Measurements from ENCODE around the gene STRA8.

STRA8 gene

DNA sequence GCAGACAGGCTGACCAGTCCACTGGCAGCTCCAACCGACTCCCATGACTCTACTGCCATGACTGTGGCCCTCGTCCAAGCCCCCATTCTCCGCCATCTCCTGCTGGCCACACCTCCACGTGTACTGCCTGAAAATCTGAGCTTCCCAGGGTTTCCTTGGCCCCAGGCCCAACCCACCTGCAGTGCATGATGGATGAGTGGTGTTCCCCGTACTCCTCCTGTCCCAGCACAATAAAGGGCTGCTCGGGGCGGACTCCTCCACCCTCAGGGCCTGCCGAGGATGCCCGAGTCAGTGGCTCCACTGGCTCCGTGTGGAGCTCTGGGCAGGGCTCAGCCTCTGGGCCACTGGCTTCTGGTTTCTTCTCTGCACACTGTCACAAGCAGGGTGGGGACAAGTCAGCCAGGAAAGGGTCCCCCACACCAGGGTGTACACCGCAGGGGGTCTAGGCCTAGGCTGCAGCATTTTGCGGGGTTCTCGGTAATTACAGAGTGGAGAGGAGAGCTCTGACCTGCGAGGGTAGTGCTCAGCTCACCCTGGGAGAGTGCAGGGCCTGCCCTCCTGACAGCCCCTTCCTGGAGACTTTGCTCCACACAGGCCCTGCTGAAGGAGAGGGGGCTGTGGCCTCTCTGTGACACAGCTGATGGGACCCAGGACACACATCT lies 37.5 kb upstream of the STRA8 start:
- H3K4me1 Mint-ChIP-seq, result peaks cover 49 to 73% of the 10 kb centered on the region in 2 donors
- ATAC-seq (replicated peaks) (no peak), DNase-seq (no peak)
- peaks cover 86 to 94% of the 10 kb centered on the region in 2 donors for H3K36me3 Mint-ChIP-seq
- H3K4me3 Mint-ChIP-seq, result no peak overlapping the region
- H3K27ac Mint-ChIP-seq, result peak overlapping the region; percentile 85
- H3K27me3 Mint-ChIP-seq, result no peaks in the 10 kb centered on the region
- H3K9me3 Mint-ChIP-seq, result no peaks in the 10 kb centered on the region

DNA sequence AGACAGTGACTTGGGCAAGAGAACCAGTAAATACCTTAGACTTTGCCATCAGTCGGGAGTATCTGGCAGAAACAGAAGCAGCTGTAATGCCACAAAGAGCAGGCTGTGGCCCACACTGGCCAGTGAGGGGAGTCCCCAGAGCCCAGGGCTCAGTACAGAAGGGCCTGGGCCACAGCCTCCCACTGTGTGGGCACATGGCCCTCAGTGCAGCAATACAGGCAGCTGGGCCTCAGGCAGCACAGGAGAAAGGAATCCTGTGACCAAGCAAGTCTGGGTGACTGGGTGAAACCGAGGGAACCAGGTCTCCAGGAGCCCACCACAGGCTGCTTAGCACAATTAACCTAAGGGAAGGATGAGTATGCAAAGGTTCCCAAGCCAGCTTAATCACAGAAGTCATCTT lies 36.3 kb upstream of the STRA8 start:
- H3K9me3 Mint-ChIP-seq, result no peaks in the 10 kb centered on the region
- no peak for DNase-seq
- H3K27ac Mint-ChIP-seq, result no peak overlapping the region
- ATAC-seq (replicated peaks), result peak in 1 of 2 donors; percentile 45
- no peak overlapping the region for H3K4me3 Mint-ChIP-seq
- H3K36me3 Mint-ChIP-seq, result peaks cover 84 to 93% of the 10 kb centered on the region in 2 donors
- peaks cover 54 to 69% of the 10 kb centered on the region in 2 donors for H3K4me1 Mint-ChIP-seq
- H3K27me3 Mint-ChIP-seq, result no peaks in the 10 kb centered on the region

DNA sequence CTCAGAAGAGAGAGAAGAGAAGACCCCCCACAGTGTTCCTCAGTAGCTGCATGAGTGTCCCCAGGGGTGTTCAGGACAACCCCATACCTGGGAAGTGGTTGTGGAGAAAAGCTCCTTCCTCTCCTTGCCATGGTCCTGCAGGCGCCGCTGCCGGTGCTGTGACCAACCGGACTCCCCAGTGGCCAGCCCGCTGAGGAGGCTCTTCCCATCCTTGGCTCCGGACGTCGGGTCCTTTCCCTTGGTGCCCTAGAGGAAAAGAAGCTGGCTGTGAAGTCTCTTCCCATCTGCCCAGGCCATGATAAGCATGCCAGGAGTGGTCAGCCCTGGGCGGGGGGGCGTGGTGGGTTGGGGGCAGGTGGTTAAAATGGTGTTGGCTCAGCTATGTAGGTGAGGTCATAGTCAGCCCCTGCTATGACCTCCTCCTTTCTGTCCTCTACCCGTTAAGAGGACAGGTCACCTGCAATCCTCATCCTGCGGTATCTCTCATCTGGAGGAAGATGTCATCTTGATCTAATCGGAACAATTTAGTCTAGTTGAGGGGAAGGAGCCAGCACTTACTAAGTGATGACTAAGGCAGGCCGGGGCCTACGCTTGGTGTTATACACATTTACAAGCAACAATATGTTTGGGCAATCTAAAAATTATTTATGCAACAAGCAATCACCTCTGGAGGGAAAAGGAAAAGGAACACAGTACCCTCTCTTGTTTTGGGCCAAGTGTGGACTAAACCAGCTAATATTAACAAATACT lies 35.6 kb upstream of the STRA8 start:
- DNase-seq, result no peak
- H3K36me3 Mint-ChIP-seq, result peaks cover 84 to 93% of the 10 kb centered on the region in 2 donors
- ATAC-seq (replicated peaks), result no peak
- H3K4me3 Mint-ChIP-seq, result no peak overlapping the region
- H3K27me3 Mint-ChIP-seq, result no peaks in the 10 kb centered on the region
- H3K9me3 Mint-ChIP-seq, result no peaks in the 10 kb centered on the region
- H3K27ac Mint-ChIP-seq, result no peak overlapping the region
- peaks cover 54 to 69% of the 10 kb centered on the region in 2 donors for H3K4me1 Mint-ChIP-seq

DNA sequence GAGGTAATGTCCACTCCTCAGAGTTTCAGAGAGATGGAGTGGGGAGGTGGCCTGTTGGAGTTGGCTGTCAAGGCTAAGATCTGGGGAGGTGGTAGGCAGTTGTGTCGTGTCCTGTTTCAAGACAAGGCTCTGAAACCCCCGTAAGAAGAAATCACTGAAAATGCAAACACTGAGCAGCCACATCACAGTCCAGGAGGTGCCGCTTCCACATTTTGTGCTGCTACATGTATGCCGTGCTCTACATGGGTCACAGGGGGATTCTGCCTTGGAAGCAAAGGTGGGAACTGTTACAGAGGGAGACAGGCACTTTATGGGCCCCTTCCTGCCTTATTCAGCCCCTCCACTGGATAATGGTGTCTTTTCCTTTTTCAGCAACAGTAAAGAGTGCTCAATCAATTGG lies 34.2 kb upstream of the STRA8 start:
- Mint-ChIP-seq H3K4me1 (peaks cover 50 to 68% of the 10 kb centered on the region in 2 donors), H3K4me3 (no peak overlapping the region), H3K27ac (peak overlapping the region; percentile 20), H3K9me3 (no peaks in the 10 kb centered on the region), H3K27me3 (no peaks in the 10 kb centered on the region), H3K36me3 (peaks cover 83 to 93% of the 10 kb centered on the region in 2 donors)
- no peak for ATAC-seq (replicated peaks)
- DNase-seq, result no peak

DNA sequence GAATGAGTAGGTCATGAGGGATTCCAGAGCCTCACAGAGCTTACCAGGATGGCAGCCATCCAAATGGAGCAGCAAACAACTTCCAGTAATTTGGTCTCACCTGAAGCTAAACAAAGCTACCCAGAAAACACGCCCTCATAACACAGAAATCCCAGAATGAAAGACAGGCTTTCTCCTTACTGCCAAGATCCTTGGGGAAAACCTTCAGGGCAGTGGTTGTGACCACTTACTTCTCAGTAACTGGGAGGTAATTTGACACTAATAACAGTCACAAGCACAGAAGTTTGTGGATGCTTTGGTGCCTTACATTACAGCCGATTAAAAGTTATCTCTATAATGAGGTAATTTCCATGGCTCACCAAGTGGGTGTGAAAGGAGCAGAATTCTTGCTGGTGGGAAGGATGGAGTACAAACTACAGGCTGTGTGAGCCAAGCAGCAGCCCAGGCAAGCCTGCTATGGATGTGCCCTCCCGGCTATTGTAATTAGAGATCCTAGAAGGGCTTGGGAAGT lies 32.8 kb upstream of the STRA8 start:
- Mint-ChIP-seq H3K4me1 (peaks cover 55 to 65% of the 10 kb centered on the region in 2 donors), H3K4me3 (no peak overlapping the region), H3K9me3 (no peaks in the 10 kb centered on the region), H3K27ac (no peak overlapping the region), H3K36me3 (peaks cover 82 to 91% of the 10 kb centered on the region in 2 donors), H3K27me3 (no peaks in the 10 kb centered on the region)
- DNase-seq, result no peak
- ATAC-seq (replicated peaks), result no peak

DNA sequence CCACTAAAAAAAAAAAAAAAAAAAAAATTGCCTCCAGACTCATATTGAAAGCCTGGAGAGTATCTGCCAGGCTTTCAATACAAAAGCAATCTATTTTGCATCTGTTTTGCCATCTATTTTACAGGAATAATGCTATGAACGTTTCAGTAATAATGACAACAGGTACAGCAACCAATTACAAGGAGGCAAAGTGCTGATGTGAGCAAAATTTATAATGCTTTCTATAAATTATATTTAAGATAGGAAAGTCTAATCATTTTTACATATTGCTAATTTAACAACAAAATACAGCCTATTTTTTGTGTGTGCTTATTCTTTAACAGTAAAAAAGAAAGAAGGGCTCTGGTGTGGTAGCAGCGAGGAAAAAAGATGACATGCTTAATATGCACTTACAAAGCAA lies 32.3 kb upstream of the STRA8 start:
- no peak overlapping the region for H3K4me3 Mint-ChIP-seq
- peaks cover 82 to 91% of the 10 kb centered on the region in 2 donors for H3K36me3 Mint-ChIP-seq
- peaks cover 56 to 67% of the 10 kb centered on the region in 2 donors for H3K4me1 Mint-ChIP-seq
- H3K27ac Mint-ChIP-seq, result no peak overlapping the region
- no peaks in the 10 kb centered on the region for H3K9me3 Mint-ChIP-seq
- H3K27me3 Mint-ChIP-seq, result no peaks in the 10 kb centered on the region
- ATAC-seq (replicated peaks), result no peak
- DNase-seq, result no peak

DNA sequence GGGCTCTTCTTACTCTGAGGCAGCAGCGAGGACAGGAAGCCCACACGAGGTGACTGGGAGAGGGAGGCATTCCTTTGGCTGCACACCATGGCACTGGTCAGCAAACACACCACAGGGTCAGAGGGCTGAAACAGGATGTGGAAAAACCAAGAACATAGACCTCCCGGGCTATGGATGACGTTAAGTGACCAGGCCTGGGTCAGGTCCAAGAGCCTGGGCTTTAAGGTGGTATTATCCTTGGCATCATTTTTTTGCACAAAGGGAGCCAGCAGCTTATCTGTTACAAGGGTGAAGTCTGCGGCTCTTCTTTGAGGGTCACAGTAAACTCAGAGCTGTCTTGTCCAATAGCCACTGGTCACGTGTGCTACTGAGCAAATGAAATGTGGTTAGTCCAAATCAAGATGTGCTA lies 29.3 kb upstream of the STRA8 start:
- peak overlapping the region; percentile 31 for H3K27ac Mint-ChIP-seq
- H3K27me3 Mint-ChIP-seq, result no peaks in the 10 kb centered on the region
- H3K4me3 Mint-ChIP-seq, result peak overlapping the region; percentile 46 to 73
- ATAC-seq (replicated peaks) (no peak), DNase-seq (no peak)
- H3K4me1 Mint-ChIP-seq, result peaks cover 60 to 73% of the 10 kb centered on the region in 2 donors
- H3K36me3 Mint-ChIP-seq, result peaks cover 83 to 90% of the 10 kb centered on the region in 2 donors
- no peaks in the 10 kb centered on the region for H3K9me3 Mint-ChIP-seq

DNA sequence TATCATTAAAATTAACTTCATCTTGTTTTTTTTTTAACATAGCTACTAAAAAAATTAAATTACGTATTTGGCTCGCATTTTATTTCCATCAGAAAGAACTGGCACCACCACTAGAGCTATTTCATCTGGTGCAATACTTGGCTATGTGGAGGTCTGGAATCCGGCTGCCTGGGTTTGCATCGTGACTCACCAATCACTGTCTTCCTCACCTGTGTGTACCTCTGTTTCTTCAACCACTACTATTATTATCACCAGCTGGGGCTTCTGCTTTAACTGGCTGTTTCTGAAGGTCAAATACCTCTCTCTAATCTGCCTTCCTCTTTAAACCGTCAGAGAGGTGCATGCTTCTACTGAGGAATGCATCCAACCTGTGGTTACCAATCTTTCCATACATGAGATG lies 28.8 kb upstream of the STRA8 start:
- DNase-seq (no peak), ATAC-seq (replicated peaks) (no peak)
- Mint-ChIP-seq H3K27ac (peak overlapping the region; percentile 53), H3K9me3 (no peaks in the 10 kb centered on the region), H3K27me3 (no peaks in the 10 kb centered on the region), H3K4me3 (peak overlapping the region; percentile 52 to 79), H3K36me3 (peaks cover 80 to 89% of the 10 kb centered on the region in 2 donors), H3K4me1 (peaks cover 57 to 74% of the 10 kb centered on the region in 2 donors)

DNA sequence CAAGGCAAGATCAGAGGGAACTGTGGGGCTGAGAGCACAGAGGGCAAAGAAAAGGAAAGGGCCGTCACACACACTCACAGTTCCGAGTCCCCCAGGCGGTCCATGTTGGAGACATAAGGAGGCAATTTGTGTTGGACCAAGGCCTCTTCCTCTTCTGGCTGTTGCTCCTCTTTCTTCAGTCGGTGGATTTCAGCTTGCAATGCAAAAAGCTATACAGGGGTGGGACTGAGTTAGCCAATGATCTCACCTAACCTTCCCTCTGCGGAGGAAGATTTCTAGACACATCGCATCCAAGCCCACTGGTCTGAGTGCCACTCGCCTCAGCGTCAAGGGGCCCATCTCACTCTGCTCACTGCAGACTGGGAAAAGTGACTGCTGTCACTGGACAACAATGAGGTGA lies 27.8 kb upstream of the STRA8 start:
- Mint-ChIP-seq H3K27me3 (no peaks in the 10 kb centered on the region), H3K36me3 (peaks cover 75 to 92% of the 10 kb centered on the region in 2 donors), H3K4me1 (peaks cover 54 to 78% of the 10 kb centered on the region in 2 donors), H3K4me3 (peak overlapping the region; percentile 79 to 81), H3K27ac (peak overlapping the region; percentile 82), H3K9me3 (no peaks in the 10 kb centered on the region)
- ATAC-seq (replicated peaks) (no peak), DNase-seq (no peak)

DNA sequence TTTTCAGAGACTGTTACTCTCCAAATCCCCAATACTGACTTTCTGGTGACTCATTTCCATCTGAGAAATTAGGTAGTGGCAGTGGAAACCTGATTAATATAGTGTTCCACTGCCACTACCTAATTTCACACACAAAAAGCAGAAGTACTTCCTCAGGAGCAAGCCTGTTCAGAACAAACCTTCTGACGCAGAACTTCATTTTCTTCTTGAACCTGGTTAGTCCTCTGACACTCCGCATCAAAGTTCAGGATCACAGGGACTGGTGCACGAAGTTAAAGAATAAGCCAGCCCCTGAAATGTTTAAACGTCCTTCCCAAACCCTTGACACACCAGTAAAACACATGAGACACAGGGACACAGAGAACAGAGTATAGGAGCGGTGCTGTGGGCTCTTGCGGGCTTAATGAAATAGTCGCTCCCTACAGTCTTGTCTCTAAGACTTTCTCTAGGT lies 26.7 kb upstream of the STRA8 start:
- Mint-ChIP-seq H3K9me3 (no peaks in the 10 kb centered on the region), H3K4me1 (peaks cover 51 to 78% of the 10 kb centered on the region in 2 donors), H3K36me3 (peaks cover 70 to 88% of the 10 kb centered on the region in 2 donors), H3K27me3 (no peaks in the 10 kb centered on the region), H3K27ac (peak overlapping the region; percentile 99), H3K4me3 (peak overlapping the region; percentile 92 to 97)
- ATAC-seq (replicated peaks) (peak; percentile 52 to 57), DNase-seq (peak; percentile 38)

DNA sequence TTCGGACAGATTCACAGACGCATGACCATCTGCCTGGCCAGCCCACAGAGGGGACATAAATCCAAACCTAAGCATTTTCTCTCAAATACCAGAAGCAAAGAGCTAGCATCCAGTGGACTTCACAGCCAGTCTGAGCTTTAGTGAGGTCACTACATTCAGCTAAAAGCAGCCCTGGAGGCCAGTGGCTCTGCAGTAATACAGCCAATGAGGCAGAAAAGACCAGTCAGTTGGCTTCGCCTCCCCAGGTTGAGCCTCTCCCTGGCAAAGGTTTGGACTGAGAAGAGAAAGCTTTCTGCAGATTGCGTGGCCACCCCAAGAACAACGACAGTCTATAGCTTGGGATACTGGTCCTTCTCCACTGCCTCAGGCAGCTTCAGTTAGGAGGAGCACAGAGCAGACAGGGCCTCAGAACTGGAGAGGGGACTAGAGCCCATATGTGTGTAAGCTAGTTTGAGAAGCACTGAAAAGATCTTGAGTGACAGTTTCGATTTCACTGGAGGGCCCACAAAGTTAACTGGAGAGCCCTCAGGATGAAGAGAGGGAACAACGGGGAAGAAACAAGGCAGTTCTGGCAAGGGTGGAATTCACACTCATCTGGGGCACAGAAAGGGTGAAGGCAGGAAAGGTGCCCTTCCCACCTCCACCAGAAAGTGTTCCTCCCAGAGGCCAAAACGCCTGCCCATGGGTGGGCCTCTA lies 26.1 kb upstream of the STRA8 start:
- Mint-ChIP-seq H3K36me3 (peaks cover 65 to 82% of the 10 kb centered on the region in 2 donors), H3K4me3 (peak overlapping the region; percentile 92 to 97), H3K9me3 (no peaks in the 10 kb centered on the region), H3K4me1 (peaks cover 48 to 73% of the 10 kb centered on the region in 2 donors), H3K27ac (peak overlapping the region; percentile 99), H3K27me3 (no peaks in the 10 kb centered on the region)
- ATAC-seq (replicated peaks) (no peak), DNase-seq (no peak)

DNA sequence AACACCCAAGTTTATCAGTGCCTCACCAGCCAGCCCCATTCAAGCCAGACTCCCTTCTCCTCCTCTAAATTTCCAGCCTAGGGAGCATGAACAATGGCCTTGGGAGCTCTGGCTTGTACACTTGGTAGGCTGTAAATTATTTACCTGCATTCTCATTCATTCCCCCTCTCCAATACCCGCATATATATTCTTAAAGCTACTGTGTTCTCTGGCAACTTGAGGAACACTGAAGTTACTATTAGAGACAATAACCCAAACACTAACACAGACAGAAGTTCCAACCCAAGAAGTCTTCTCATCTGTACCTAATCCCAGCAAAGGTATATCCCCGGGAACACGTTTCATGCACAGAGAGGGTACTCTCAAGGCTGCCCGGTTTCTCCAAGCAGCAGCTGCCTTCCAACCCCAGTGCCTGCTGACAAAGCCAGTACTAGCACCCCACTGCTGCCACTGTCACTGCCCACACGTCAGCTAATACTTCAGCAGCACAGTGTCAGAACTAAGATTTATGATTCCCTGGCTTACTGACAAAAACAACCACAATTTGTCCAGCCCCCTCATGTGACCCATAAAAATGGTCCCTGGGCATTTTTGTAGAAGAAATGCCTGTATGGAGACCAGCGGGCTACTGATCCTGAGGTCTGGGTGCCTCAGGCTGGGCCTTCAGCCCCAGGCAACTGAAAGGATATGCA lies 25.4 kb upstream of the STRA8 start:
- no peaks in the 10 kb centered on the region for H3K9me3 Mint-ChIP-seq
- peaks cover 59 to 75% of the 10 kb centered on the region in 2 donors for H3K36me3 Mint-ChIP-seq
- peak overlapping the region; percentile 99 for H3K27ac Mint-ChIP-seq
- ATAC-seq (replicated peaks) (no peak), DNase-seq (no peak)
- H3K27me3 Mint-ChIP-seq, result no peaks in the 10 kb centered on the region
- H3K4me1 Mint-ChIP-seq, result peaks cover 44 to 69% of the 10 kb centered on the region in 2 donors
- peak overlapping the region; percentile 92 to 97 for H3K4me3 Mint-ChIP-seq

DNA sequence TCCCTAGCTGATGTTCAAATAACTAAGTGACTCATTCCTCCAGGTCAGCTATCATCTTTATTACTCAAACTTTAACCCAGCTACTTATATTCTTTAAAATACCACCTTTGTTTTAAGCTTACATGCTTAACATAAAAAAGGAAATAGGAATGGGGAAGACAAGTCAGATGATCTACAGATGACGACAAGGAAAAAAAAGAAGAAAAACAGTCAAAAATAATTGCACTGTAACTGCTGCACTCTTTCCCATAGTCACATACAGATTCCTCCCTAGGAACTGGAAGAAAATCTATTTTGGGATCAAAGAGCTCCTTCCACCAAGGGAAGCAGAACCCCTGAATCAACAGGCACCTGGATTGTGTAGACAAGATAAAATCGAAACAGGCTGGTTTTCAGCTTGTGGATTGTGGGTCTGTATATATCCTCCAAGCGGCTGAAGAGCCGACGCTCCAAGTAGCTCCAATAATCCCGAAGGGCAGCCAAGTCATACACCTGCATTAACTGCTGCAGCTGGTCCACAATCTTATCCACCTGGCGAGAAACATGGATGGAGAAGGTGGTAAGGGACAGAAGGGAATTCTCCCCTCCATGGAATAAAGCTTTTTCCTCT lies 24.3 kb upstream of the STRA8 start:
- Mint-ChIP-seq H3K27me3 (no peaks in the 10 kb centered on the region), H3K4me3 (peak overlapping the region; percentile 92 to 97), H3K27ac (peak overlapping the region; percentile 99), H3K4me1 (peaks cover 43 to 70% of the 10 kb centered on the region in 2 donors), H3K9me3 (no peaks in the 10 kb centered on the region), H3K36me3 (peaks cover 49 to 67% of the 10 kb centered on the region in 2 donors)
- no peak for ATAC-seq (replicated peaks)
- no peak for DNase-seq

Measured in stimulated activated naive B cell treated with anti-CD40 and anti-IgM and Interleukin-4, amounts not matched to agents 10 μg/mL and 1 μg/mL and 100 μg/mL, for 72 hours (primary cell).